LNCaP clone FGC (cell line): ENCODE data around the gene BMAL2.

Experiments used
- DNase-seq: peaks from one replicate; pipeline ENCODE4 v3.0.0-alpha.2; 2011; ENCODE audit warnings: low read depth
- H3K4me3 ChIP-seq: 2 replicates; pipeline ENCODE4 v1.5.1; 2011; ENCODE audit warnings: mild to moderate bottlenecking, low read depth, low read length, control low read depth
- CTCF ChIP-seq: IDR thresholded peaks from 2 replicates; pipeline ENCODE4 v1.5.1; 2012; ENCODE audit warnings: mild to moderate bottlenecking; ENCODE audit not compliant: control insufficient read depth, insufficient read depth; ENCODE audit errors: extremely low read depth

The BMAL2 gene

DNA sequence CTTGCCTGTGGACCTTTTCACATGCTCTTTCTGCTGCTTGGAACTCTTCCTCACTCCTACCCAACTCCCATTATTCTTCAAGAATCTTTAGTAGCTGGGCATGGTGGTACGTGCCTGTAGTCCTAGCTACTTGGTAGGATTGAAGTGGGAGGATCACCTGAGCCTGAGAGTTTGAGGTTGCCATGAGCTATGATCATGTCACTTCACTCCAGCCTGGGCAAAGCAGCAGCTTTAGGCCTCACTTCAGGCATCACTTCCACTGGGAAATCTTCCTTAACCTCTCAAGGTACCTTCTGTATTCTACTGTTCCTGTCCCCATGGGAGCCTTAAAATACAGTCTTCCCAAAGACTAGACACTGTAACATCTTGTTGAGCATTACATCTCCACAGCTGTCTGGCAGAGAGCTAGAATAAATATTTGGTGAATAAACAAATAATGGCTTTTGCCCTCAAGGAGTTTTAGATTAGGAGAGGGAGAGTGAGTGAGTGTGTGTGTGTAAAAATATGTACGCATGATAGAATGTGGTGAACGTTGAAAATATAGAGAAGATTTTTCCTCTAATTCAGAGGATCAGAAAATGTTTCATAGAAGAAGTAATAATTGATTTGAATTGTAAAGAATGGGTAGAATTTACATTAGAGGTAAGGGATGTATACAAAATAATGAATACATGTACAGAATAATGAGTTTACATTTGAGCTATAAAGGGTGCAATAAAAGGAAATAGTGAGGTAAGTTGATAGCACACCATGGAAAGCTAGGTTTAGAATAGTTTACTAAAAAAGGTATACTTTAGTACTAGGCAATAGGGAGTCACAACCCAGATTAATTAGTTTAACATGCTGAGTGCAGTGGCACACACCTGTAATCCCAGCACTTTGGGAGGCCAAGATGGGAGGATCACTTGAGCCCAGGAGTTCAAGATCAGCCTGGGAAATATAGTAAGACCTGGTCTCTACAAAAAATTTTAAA lies 29.2 kb upstream of the BMAL2 start:
- no peak for TF ChIP-seq CTCF
- peak; percentile 90 for DNase-seq
- no peak overlapping the region for H3K4me3 ChIP-seq

- DNase-seq, result no peak
- no peak overlapping the region for H3K4me3 ChIP-seq
Measured at GRCh38 chr12:27304856-27305255, 27.8 kb upstream of the BMAL2 start.

DNA sequence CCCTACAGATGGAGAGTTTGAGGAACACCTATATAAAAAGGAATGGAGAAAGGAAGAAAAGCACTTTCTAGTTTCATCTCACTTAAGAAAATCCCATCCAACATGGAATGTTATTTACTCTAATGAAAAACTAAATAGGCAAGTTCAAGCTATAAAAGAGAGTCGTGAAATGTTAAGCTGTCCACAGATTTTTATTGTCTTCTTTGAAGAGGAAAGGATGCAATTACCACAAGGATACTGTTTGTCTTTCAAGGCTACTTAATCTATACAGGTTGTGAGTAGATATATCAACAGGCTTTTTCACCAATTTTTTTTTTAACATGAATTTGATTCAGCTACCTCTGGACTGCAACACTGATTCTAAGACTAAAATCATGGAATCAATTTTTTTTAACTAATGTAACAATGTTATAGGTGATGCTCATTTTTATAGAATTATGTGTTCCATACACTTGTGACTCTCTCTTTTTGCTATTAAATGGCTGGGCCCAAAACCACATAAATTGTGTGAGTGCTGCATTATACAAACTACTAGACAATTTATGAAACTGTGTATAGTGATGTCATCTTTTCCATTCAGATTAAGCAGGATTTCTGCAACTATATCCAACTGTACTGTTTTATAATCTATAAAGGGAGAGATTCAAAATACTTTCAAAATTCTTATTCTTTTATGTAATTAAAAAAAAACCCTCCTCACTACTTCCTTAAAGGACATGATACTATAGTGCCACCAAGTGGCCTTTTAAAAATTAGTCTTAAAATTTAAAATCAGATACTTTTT lies 26.8 kb upstream of the BMAL2 start:
- TF ChIP-seq CTCF, result peak; percentile 31
- peak; percentile 28 for DNase-seq
- no peak overlapping the region for H3K4me3 ChIP-seq

More at GRCh38 chr12:27304856-27305255, 27.8 kb upstream of the BMAL2 start:
- TF ChIP-seq CTCF, result no peak

DNA sequence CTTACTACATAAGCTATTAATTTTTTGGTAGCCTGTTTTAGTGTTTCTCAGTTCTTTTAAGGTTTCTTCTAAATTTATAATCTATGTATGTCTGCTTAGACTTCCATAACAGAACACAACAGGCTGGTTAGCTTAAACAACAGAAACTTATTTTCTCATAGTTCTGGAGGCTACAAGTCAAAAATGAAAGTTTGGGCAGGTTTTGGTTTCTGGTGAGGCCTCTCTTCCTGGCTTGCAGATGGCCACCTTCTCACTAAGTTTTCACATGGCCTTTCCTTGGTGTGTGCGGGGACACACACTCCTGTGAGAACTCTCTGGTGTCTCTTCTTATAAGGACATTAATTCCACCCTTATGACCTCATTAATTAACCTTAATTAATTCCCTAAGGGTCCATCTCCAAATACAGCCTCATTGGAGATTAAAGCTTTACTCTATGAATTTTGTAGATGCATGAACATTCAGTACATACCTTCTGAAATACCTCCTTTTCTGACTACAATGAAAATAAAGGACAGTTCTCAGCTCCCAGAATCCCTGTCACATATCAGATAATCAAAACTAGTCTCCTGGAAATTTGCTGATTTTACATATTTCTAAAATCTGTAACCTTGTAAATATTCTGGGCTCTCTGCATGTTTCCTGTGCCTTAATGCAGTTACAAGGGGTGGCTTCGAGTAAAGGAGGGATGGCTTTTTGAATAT lies 23.2 kb upstream of the BMAL2 start:
- DNase-seq, result no peak
- no peak for TF ChIP-seq CTCF
- H3K4me3 ChIP-seq, result no peak overlapping the region

- H3K4me3 ChIP-seq, result no peak overlapping the region
- DNase-seq, result no peak
- TF ChIP-seq CTCF, result no peak
Measured at GRCh38 chr12:27309995-27310315, 22.7 kb upstream of the BMAL2 start.

DNA sequence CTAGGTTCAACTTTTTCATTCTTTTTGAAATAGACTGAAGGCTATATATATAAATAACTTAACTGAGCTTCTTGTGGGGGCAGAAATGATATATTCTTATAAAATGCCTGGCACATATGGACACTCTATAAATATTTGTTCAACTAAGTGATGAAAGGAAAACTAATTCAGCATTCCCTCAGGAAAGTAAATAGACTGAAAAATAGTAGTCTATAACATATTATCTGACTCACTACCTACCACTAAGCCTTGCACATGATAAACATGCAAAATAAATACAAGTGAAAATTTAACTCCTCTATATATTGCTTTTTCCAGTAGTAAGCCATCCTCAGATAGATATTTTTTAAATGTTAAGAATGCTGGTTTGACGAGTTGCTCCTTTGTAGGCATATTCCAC lies 15.7 kb upstream of the BMAL2 start:
- no peak for DNase-seq
- no peak overlapping the region for H3K4me3 ChIP-seq
- no peak for TF ChIP-seq CTCF
